Retina (tissue), 1 donor: ENCODE results near the gene BTBD9.

ENCODE experiments used
- DNase-seq: peaks from one replicate; pipeline ENCODE4 v3.0.0-alpha.2; 2016

Gene BTBD9

DNA sequence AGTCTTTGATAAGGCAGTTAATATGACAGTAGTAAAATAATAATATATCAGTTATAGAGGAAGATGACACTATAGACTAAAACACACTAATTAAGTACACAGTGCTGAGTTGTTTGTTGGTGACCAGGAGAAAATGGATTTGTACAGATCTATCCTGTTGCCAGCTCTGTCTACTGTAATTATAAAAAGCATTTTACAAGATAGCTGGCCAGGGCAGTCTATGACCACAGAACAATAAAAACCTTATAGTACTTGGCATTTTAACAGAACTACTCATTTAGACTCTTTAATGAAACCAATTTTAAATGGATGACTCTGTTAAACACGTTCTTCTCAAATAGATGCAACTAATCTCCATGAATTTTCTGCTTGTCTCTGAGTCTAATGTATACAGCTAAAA is 367.5 kb downstream of the BTBD9 start:
- no peak for DNase-seq

DNA sequence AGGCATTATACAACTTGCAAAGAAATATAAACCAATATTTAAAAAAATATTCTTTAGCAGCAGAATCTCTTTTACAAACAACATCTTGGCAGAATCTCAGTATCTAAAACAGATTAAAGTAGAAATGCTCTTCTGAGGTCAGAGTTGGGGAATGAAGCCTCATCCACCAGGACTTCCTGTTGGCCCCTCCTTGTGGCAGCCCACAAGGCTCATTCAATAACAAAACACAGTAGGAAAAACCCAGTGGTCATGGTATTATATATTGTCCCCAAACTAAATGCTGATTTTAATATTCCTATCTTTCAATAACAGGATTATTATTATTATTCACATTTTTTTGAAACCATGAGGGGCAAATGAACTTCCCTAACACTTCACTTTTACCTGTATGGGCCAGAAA is 368.6 kb downstream of the BTBD9 start:
- DNase-seq = no peak

DNA sequence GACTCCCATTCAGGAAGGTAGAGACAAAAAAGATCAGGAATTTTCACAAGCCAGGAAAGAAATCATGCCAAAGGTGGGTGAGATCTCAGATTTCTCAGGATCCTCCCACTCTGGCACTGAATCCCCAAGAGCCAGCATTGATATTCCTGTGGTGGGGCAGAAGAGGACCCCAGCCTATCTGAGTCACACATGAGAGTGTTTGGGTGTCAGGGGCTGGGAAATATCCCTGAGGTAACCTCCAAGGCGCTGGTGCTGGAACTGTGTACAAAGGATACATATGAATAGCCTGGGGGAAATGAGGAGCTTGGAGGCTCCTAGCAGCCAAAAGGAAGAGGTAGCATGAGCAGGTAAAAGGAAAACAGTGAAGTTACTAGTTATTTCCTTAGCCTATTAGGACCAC is 369.4 kb downstream of the BTBD9 start:
- no peak for DNase-seq

DNA sequence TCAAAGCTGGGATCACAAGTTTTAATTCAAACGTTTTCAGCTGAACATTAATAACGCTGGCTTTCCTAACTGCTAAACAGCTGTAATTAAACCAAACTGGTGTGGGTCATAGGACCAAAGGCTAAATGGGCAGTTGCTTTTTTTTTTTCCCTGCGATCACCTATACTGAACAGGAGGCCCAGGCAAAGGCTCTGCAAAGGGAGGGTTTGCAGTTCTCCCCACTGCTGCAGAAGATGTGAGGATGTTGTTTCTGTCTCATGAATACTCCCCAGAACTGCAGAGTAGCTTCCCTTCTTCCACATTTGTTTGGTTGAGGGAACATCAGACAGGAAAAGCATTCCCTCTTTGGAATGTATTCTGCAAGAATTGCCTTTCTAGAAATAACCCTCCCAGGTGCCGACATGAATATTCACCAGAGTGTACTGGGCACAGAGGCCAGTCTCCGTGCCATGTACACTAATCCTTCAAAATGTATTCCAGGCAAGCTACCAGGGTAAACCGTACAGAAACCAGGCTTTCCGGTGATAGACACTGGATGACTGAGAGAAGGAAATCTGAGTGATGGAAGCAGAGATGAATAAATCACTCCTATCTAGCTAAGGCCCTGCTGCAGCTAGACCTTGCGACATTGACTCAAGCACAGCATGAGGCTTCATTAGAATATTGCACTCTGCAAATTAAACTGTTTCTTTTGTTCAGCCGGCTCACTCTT is 370.1 kb downstream of the BTBD9 start:
- no peak for DNase-seq

DNA sequence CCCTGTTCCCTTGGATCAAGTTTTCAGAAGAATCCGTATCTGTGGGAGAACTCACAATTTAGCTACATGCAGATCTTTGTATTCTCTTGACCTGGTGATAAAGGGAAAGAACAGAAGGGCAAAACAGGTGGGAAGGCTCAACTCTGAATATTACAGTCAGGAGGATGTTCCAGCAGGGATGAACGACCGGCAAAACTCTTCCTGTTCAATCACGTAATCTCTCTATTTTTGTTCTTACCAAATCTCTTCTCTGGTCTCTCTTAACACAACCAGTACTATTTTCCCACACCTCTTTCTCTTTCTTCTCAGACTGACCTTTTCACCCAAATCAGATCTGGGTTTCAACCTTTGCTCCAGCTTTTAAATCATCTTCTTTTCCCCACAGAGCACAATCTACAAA is 371.4 kb downstream of the BTBD9 start:
- no peak for DNase-seq

DNA sequence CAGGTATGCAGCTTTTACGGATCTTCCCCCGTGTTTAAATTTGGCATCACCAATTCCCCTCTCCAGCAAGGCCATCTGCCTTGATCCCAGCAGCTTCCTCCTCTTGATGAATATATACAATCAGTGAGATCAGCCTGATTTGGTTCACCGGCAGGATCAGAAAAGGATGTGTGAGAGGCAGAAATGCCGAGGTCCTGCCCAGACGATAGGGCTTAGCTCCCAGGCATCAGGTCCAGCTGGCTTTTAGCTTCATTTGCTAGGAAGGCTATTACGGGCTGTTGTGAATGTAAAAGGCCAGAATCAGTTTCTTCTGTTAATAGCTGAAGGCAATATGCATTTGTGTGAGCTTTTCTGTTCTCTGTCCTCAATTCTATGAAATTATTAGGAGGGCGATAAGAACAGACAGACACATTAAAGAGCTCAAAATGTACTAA is 372.8 kb downstream of the BTBD9 start:
- DNase-seq = no peak

DNA sequence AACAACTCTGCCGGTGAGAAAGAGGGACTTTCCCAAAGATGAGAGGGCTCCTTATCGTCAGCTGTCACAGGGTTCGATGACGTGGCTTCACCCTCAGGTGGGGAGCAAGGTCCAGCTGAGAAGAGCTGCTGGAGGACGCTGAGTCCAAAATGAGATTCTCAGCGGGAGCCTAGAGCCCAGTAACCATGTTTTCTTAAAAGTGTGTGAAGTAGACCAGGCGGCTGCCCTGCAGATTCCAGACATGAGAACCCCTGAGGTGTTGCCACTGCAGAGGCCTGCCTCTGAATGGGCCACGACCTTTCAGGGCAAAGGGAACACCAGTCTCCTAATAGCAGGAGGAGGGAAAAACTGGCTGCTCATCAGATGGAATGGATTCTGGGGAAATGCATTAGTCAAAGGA is 375.1 kb downstream of the BTBD9 start:
- DNase-seq = no peak

DNA sequence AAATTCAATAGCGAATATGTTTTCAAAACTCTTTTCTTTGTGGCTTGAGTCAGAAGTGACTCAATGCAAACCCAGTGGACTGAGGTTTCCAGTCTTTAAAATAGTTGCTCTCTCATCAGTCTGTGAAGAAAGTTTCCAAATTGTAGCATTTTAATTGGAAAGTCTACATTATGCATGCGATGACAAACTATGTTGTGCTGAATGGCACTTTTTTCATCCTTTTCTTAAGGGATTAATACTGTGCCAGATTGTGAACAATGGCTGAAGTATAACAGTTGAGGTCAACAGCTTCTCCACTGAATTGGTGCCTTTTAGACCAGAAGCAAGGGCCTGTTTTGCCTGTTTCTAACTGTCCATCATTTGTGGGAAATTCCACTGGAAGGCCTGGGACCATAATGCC is 377.1 kb downstream of the BTBD9 start:
- DNase-seq = no peak

DNA sequence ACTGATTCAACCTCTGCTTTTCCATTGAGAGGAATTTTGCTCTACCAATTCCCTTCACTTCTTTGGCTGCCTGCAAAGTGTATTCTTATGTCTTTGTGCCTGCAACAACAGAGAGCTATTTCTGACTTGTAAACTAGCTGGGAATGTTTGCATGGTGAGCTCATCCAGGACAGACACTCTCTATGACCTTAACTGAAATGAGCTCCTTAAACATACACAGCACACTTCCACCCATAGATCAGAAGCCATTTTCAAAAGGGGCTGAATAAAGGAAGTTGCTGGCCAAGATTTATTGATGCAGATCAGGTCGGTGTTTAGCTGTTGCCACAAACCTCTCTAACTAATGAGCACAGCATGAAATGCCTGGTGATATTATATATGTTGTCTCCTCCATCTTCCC is 377.7 kb downstream of the BTBD9 start:
- DNase-seq = peak; percentile 64

DNA sequence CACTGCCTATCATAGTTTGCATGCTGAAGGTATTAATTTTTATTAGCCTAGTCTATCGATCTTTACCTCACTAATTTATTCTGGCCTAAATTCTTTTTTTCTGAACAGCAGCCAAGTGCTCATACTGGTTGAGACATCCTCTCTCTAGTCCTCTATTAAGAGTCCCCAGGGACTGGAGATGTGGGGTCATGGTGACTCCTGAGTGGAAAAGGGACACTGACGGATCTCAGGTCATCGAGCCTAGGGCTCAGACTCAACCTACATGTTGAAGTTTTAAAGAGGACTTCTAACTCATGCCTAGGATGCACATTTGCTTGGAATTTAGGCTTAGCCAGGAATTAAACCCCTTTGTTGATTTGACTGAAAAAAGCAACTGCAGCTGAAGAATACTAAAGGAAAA is 378.1 kb downstream of the BTBD9 start:
- no peak for DNase-seq

DNA sequence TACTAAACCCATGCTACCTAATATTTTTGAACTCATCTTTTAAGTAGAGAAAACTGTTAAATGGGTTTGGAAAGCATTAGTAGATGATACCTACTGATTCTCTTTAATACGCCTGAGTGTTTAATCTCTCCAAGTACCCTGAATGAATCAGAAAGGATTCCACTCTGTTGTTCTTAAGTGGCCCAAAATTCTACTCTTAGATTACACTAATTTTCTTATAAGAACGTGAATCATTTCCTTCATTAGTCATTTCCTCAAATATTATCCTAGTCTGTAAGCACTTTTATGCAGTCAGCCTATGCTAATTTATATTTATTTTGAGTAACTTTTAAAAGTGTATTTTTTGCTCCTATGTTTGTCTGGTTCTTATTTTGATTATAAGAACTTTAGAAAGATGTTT is 380.0 kb downstream of the BTBD9 start:
- DNase-seq = no peak

DNA sequence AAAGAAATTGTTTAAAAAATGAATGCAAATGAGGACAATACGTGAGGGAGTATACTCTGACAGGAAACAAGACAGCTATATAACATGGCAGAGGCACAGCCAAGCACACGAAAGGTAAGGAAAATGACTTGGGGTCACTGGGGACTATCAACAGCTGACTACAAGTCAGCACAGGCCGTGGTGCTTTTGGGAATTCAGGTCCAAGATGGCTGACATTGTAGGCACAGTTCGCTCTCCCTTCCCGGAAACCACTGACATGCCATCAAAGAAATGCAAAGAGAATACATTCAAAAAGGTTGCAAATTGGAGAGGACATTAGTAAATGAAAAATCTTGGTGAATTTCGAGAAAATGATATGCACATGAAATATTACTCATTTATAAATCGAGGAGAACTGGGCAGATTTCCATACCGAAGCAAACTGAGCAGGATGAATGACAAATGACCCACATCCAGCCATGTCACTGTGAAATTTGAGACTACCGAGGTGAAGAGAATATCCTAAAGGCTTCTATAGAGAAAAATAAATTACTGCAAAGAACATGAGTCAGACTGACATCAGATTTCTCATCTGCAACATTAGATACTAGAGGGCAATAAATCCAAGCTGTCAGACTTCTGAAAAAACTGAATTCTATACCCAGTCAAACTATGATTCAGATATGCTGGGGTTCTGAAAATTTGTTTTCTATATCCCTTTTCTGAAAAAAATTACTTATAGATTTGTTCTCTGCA is 391.1 kb downstream of the BTBD9 start:
- DNase-seq = no peak

DNA sequence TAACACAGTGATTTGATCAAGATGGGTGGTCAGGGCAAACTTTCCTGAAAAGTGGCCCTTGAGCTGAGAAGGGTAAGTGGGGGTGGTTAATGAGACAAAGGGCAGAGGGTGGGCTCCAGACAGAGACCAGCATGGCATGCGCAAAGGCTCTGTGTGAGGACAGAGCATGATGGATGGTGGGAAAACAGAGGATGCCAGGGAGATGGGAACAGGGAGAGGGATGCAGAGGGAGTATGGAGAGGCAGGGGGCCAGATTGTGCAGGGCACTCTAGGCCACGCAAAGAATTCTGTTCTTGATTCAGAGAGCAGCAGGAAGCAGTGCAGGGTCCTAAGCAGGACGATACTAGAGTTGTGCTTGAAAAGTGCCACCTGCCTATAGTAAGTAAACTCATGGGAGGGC is 394.4 kb downstream of the BTBD9 start:
- DNase-seq = no peak

DNA sequence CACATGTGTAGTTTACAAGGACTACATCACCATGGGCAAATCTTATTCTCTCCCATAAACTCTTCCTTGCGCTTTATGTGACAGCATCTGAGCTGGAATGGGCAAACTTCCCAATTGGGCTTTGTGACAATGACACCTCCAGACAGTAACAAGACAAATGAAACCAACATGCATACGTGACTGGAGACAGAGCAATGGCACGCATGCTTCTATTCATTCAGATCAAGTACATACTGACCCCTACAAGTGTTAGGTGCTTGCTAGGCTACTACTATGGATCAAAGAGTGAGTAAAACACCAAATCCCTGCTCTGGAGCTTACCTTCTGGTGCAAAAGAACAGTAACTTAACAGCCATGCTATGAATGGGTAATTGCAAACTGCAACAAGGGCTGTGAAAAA is 394.9 kb downstream of the BTBD9 start:
- no peak for DNase-seq

DNA sequence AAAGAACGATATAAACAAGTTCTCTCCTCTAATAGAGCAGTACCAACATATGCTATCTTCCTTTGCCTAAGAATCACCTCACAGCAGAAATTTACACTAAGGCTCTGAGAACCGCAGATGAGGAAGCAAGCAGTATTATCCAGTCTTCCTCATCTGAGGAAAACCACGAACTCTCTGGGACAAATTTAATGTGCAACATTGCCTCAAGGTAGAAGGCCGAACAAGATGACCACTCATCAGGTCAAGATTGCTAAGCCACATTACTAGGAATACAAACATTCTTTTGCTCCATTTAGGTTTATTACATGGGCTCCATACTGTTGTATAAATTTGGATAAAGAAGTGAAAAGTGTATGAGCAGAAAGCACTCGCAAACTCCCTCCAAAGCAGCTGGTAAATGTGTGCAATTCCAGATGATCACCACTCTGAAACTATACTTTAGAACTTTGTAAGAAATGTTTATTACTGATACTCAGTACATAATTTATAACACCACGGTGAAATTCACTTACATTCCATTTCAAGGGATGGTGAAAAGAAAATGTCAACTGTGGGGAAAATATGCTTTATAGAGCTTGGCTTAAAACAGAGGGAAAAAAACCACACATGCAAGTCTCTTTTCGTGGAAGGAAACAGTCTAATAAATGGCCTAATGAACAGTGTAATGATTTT is 398.4 kb downstream of the BTBD9 start:
- no peak for DNase-seq

DNA sequence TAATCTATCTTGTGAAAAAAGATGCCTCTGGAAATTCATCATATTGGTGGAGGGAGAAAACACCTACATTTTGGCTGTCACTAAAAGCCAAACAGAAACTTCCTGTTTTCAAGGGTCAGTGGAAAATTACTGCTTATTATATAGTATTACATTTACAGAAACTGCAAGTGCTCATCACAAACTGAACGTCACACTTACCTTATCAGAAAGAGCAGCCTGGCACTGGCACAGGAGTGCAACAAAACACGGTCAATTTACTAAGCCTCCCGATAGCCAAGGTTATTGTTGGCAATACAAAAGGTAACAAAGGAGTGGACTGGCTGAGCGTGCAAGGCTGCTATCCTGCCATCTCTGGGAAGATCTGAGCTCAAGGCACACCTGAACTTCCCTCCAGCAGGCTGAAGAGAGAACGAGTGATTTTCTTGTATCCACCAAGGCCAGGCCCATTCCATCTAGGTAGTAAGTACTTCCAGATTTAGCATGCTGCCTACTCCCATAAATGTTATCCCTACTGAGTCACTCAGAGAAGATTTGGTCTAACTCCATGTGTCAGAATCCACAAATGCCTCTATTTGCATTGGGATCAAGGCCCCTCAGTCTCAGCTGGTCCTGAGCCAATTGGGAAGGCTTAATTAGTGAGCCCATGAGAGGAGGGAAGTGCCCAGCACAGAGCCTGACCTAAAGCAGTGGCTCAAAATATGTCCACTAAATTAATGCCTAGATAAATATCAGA is 399.8 kb downstream of the BTBD9 start:
- no peak for DNase-seq

DNA sequence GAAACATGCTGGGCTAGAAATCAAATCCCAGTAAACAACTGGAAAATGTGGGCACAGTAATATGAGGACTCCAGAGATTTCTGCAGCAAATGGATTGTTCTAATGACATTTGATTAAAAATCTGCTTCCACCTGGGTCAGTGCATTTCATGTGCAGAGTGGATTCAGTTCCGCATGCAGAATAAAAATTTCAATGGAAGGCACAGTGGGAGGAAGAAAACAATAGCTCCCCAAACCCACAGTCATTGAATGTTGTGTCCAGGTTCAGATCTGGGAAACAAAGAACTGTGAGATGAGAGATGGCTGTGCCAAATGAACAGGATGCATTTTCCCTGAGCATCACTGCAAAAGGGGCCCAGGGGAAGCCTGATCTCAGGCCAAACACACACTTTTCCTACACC is 403.1 kb downstream of the BTBD9 start:
- peak; percentile 19 for DNase-seq

DNA sequence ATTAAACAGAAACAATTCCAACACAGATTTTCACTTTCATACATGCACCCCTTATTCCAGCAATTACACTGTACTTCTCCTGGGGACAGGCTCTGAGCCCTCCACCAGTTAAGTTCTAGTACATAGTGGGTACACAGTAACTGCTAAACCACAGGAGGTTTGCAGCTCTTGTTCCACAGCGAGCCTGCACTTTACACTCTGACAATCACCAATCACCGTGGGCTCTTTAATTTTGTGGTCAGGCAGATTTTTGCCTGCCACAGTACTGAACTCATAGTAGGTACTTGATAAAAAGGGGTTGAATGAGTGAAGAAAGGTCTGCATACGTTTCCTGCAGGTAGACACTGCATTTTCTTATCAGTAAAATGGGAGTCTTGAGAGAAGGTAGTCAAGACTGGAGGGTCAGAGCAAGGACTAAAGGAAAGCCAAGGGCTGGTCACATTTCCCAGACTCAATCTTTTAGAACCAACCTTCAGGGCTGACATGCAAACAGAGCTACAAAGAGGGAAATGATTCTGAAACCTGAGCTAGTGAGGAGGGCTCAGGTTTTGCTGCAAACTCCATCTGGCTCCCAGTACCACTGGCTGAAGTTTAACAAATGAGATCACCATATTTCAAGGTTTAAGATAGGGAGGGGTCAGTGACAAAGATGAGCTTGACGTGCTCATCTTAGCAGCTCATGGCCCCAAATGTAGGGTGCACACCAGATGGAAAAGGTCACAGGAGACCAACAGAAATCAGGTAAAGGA is 404.6 kb downstream of the BTBD9 start:
- no peak for DNase-seq

DNA sequence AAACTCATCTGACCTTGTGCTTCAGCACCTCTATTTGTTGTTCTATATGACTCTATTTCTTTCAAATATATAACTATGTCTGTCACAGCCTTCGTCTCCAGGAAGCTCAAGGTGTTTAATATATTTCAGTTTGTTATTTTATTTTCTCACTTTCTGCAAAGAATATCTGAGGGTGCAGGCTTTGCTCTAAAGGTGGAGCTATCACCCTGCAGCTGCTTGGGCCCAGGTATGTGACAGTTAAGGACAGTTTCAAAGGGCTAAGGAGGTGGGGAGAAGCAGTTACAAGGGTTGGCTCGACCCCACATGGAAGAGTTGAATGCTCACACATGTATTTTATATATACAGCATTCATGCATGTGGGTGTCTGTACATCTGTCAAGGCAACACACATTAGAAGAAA is 405.6 kb downstream of the BTBD9 start:
- DNase-seq = no peak

DNA sequence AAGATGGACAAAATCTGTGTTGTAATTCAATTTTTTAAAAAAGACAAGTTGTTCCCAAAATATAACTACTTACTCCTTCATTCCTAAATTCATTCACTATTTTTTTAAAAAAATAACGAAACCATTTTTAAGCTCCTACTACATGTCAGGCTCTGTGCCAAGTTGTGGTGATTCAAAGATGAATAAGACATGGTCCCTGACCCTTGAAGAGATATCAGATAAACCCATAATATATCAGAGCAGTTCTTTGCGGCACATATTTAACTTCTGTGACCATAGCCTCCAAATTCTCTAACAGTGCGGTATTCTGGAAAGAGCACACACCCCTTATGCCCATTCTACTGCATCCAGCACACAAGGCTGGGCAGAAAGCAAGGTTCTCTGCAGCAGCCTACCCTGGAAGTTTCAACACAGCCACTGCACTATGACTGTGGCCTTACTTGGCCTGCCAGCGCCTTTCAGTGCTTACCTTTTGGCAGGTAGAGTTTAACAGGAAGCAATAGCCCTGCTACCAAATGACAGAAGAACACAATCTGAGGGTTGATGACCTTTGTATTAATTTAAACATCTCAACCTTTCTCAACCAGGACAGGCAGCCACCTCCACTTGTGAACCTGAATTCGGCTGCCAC is 406.5 kb downstream of the BTBD9 start:
- no peak for DNase-seq

DNA sequence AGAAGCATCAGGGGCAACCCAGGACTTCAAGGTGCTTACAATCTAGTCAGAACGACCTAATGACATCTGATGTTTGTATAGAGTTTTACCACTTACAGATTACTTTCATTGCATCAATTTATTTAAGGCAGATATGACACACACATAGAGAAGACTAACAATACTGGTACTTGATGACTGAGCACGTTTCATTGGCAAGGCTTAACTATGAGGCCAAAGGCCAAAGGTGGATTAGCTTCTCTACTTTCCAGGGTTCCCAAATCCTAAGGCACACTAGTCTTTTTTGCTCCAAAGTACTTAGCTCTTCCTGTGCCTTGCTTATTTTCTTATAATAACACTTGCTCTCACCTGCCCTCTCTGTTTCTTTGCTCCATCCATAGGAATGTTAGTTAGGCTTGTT is 414.0 kb downstream of the BTBD9 start:
- no peak for DNase-seq

DNA sequence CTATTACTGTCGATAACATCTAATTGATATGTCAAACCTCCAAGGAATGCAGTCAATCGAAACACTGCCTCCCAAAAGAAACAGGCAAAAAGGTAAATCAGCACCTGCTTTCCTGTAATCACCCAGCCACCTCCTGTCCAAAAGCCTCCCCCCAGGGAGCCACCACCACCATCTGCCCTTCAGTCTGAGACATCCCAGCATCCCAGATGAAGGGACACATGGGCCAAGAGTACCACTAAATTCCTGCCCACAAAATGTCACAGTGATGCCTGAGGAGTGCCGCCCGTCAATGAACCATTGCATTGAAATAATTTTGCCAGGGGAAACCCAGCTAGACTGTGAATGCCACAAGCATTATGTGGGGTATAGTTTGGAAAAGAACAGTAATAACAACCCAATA is 418.5 kb downstream of the BTBD9 start:
- no peak for DNase-seq
